GM21390 (cell line): ENCODE data around the gene CLN5.
A peak's percentile ranks its signal among the peaks of the same experiment; 100 is the strongest.
"Not testable (repeated sequence)": the region's sequence is repeated elsewhere in the genome, so short reads cannot be mapped to it uniquely, and the experiment has no call there.

Experiments used
- ATAC-seq: cut with Tn5 transposase; IDR thresholded peaks from one replicate; pipeline ENCODE4 v1.9.1; 2021; ENCODE audit not compliant: unreplicated experiment

The CLN5 gene

DNA sequence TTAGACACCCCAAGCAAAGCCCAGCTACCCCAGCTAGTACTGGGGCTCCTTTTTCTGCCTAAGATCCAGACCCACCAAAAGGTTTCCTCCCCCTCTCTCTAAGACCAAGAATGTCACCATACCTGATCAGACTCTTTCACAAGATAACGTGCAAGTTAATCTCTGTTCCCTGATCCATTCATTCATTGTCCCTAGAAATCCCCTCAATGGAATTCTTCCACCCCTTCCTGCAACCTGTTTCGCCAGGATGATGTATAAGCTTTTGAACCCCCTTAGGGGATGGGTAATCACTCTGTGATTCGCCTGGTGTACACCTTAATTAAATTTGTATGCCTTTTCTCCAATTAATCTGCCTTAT lies 17.3 kb upstream of the CLN5 start:
- no peak for ATAC-seq

- no peak for ATAC-seq
Measured at GRCh38 chr13:76975863-76976262, 16.0 kb upstream of the CLN5 start.

- no peak for ATAC-seq
Measured at GRCh38 chr13:76976490-76976889, 15.4 kb upstream of the CLN5 start.

DNA sequence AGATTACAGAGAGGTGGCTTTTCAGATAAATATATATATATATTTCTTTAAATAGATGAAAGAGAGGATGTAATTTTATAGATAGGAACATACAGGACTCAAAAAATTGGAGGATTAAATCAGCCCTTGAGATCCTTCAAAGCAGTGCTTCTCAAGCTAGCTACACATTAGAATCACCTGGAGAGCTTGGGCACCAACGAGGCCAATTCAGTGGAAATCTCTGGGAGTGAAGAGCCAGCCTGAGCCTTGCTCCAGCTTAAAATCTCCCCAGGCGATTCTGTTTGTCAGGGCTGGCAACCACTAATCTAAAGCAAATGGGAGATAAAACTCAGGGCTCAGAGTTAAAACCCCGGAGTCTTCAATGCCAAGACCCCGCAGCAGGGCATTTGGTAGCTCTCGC lies 15.0 kb upstream of the CLN5 start:
- ATAC-seq: no peak

- ATAC-seq: peak; percentile 100
Measured at GRCh38 chr13:76980075-76980718, 11.7 kb upstream of the CLN5 start.

DNA sequence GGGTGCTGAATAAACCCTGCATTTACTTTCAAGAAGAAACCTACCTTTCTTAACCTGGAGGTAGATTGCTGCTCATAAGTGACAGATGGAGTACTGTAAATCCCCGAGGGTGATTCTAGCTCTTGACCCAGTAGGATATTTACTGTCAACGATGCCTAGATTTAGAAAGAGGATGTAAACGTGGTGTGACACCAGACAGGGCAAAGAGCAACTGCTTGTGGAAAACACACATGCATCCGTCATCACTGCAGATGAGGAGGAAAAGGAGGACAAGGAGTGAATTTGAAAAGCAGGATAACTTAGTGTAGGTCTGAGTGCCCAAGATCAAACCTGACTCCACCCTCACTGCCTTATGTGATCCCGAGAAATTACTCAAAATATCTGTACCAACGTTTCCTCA lies 9.8 kb upstream of the CLN5 start:
- no peak for ATAC-seq

GRCh38 chr13:76983676-76984075 lies 8.2 kb upstream of the CLN5 start:
- ATAC-seq: no peak

- peak; percentile 51 for ATAC-seq
Measured at GRCh38 chr13:76991432-76991795, 467 bp upstream of the CLN5 start.

DNA sequence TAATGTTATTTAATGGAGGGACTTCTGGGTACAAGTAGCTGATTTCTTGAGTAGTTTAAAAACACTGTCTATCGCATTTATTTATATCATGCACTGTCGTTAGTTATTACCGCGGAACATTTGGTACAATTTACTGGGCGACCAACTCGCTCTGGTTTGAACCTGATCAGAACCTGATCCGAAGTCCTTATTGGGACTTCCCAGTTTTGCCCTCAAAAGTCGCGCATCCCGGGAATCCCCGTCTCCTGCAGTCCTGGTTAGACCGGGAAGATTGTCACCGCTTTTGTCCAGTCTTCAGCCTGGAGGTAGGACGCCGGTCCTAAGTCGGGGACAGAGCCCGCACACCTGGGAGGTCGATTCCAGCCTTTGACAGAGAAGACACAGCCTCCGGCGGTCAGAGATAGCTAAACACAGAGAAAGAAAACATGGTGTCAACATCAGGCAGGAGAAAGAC lies 694 bp downstream of the CLN5 start:
- peak; percentile 9 for ATAC-seq

DNA sequence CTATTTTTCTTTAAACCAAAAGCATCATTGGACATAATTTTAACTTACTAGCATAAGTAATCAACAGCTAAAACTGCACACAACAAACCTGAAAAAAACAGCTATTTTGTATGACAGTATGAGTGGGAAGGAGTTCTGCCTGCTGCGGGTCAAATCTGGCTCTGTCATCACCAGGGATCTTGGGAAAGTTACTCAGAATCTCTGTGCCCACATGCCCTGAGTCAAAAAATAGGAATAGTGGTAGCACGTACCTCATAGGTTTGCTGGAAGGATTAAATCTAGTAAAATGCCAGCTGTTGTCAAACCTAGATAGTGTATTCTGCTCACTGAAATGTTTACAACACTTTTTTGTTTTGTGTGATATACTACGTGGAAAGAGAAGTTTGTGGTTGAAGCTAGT lies 1.1 kb downstream of the CLN5 start:
- ATAC-seq: no peak

GRCh38 chr13:76993473-76993872 lies 1.6 kb downstream of the CLN5 start:
- ATAC-seq: no peak

DNA sequence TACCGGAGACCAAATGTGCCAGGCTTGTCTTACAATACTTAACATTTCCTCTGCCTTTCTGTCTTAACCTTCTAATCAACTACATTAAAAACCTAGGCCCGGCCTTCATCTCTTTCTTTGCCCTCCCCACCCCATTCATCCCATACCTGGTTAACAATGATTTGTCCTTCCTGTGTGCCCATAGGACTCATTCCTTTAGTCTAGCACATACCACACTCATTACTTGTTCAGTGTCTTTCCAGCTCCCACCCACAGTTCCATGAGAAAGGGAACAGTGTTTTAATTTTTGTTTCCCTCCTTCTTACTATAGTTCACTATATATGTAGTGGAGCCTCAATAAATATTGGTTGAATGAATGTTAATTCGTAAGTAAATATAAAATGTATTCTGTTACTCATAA lies 2.4 kb downstream of the CLN5 start:
- no peak for ATAC-seq

DNA sequence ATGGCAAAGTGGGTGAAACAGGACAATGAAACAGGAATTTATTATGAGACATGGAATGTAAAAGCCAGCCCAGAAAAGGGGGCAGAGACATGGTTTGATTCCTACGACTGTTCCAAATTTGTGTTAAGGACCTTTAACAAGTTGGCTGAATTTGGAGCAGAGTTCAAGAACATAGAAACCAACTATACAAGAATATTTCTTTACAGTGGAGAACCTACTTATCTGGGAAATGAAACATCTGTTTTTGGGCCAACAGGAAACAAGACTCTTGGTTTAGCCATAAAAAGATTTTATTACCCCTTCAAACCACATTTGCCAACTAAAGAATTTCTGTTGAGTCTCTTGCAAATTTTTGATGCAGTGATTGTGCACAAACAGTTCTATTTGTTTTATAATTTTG lies 8.6 kb downstream of the CLN5 start:
- ATAC-seq: no peak

DNA sequence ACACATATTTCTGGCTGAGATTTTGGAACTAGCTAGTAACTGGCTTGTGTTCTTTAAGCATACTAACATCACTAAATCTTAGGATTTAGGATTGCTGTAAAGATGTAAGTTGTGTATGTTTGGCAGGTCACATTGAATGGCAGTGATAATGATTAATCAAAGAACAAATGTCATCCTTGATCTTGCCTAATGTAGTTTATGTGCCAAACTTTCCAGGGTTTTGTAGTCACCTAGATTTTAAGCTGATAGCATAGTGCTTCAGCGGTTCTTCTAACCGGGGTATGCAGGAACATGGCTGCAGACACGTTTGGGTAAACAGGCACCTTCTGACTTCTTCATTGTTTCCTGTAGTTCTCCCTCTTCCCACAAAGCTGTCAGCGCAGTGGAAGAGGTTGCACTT lies 9.7 kb downstream of the CLN5 start:
- ATAC-seq: no peak

DNA sequence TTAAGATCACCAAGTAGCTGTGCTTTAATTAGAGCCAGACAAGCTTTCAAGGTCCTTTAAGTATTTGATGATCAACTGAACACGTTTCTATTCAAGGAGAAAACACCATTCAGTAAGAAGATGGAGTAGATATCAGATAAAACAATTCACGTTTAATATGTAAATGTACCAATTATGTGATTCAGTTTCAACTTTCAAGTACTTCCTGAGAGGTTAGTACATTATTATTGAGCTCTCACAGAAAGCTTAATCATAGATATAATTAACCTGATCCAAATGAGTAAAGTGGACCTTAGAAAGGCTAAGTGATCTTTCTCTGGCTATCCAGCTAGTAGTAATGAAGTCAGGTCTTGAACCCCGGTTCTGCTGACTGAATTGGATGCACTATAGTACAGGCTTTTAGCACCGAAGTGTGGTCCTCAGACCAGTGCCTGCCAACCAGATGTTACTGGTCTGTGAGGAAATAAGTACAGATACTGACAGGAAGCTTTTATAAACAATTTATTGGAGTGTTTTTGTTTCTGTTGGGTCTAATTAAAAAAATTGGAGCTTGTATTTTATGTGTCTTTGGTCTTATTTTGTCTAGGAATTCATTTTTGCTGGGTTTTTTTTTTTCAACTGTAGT lies 10.2 kb downstream of the CLN5 start:
- ATAC-seq: no peak

- ATAC-seq: no peak
Measured at GRCh38 chr13:77002590-77003190, 10.8 kb downstream of the CLN5 start.

DNA sequence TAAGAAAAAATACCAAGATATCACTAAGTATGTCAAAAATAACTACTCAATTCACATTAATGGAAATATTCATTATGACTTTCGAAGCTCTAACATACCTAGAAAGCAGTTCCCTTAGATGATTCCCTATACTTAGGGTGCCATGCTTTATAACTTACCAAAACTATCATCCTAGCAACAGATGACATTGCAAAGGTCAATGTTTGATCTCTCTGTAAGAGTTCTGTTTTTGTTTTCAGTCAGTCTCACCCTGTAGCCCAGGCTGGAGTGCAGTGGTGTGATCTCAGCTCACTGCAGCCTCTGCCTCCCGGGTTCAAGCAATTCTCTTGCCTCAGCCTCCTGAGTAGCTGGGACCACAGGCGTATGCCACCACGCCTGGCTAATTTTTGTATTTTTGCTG lies 16.5 kb downstream of the CLN5 start:
- ATAC-seq: not testable (repeated sequence)

GRCh38 chr13:77009011-77009410 lies 17.1 kb downstream of the CLN5 start:
- ATAC-seq: peak; percentile 64

- ATAC-seq: not testable (repeated sequence)
Measured at GRCh38 chr13:77009719-77010118, 17.8 kb downstream of the CLN5 start.

DNA sequence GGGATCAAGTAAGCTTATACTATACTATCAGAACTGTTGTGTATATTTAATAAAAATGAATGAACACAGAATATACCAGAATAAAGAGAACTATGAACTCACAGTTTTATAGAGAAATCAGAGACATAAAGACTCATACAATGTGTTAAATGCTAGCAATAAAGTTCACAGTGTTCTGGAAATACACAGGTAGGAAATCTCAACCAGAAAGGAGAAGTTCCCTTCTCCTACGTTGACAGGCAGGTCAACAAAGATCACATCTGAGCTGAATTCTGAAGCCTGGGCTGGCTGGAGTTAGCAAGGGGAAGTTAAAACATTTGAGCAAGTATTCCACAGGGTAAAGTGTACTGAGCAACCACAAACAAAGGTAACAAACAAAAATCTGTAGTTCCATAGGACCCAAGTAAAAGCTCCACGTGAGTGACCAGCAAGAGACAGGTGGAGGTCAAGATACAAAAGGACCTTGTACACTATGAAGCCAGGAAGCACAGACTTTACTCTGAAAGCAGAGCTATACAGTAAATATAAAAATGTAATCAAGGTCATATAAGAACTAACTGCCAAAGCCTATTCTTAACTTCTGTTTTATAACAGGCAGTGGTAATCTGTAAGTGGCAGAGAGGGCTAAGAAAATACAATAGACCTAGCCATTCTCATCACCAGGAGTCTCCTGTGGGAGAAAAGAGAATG lies 22.1 kb downstream of the CLN5 start:
- no peak for ATAC-seq

GRCh38 chr13:77014906-77015685 lies 23.2 kb downstream of the CLN5 start:
- no peak for ATAC-seq
